BLaER1 treated with 17β-estradiol and CSF1 and Interleukin-3, amounts not matched to agents 10 nM and 100 nM (cell line): ENCODE data around the gene PDIA5.
A peak's percentile ranks its signal among the peaks of the same experiment; 100 is the strongest.

Experiments
- H3K27ac ChIP-seq, 11 experiments: shearing (Covaris generic); formaldehyde crosslinking; 2 replicates each; pipeline ENCODE4 v1.8.1; 2022
- H3K27me3 ChIP-seq, 11 experiments: shearing (Covaris generic); formaldehyde crosslinking; 2 replicates each; pipeline ENCODE4 v1.8.1; 2022
- H3K36me3 ChIP-seq, 11 experiments: shearing (Covaris generic); formaldehyde crosslinking; 2 replicates each; pipeline ENCODE4 v1.8.1; 2022
- H3K4me1 ChIP-seq, 10 experiments: shearing (Covaris generic); formaldehyde crosslinking; 2 replicates each; pipeline ENCODE4 v1.8.1; 2022
- H3K4me2 ChIP-seq, 11 experiments: shearing (Covaris generic); formaldehyde crosslinking; 2 replicates each; pipeline ENCODE4 v1.8.1; 2022
- H3K4me3 ChIP-seq, 10 experiments: shearing (Covaris generic); formaldehyde crosslinking; 2 replicates each; pipeline ENCODE4 v1.8.1; 2022
- H3K9ac ChIP-seq, 11 experiments: shearing (Covaris generic); formaldehyde crosslinking; 2 replicates each; pipeline ENCODE4 v1.8.1; 2022
- H3K9me3 ChIP-seq, 11 experiments: shearing (Covaris generic); formaldehyde crosslinking; replicated peaks in 1 of 11; 2 replicates each; pipeline ENCODE4 v1.8.1; 2022
- H4K20me1 ChIP-seq, 11 experiments: shearing (Covaris generic); formaldehyde crosslinking; 2 replicates each; pipeline ENCODE4 v1.8.1; 2022
- Cebpa-rat ChIP-seq, 11 experiments: shearing (Covaris generic); IDR thresholded peaks; 2 replicates each; pipeline ENCODE4 v1.8.1; 2022

Gene PDIA5

GRCh38 chr3:123169492-123169929 lies 102.7 kb downstream of the PDIA5 start:
- Histone ChIP-seq H3K4me2 (no peak overlapping the region), H4K20me1 (no peaks in the 10 kb centered on the region), H3K27ac (no peak overlapping the region), H3K9ac (no peak overlapping the region), H3K9me3 (peaks cover 9 to 24% (median 16%) of the 10 kb centered on the region in 11 experiments; a peak in 16 of 22 replicates), H3K27me3 (no peaks in the 10 kb centered on the region), H3K4me1 (no peaks in the 10 kb centered on the region), H3K4me3 (no peak overlapping the region), H3K36me3 (peaks cover 0 to 12% (median 2%) of the 10 kb centered on the region in 11 experiments; a peak in 10 of 22 replicates)
- no peak for TF ChIP-seq Cebpa-rat (IDR thresholded peaks at IDR 0.05)

GRCh38 chr3:123169930-123170329 lies 103.1 kb downstream of the PDIA5 start:
- H3K27ac ChIP-seq, result no peak overlapping the region
- TF ChIP-seq Cebpa-rat (IDR thresholded peaks at IDR 0.05), result no peak
- H3K36me3 ChIP-seq, result peaks cover 0 to 8% (median 0%) of the 10 kb centered on the region in 11 experiments; a peak in 4 of 22 replicates
- no peaks in the 10 kb centered on the region for H4K20me1 ChIP-seq
- no peak overlapping the region for H3K4me3 ChIP-seq
- H3K27me3 ChIP-seq, result no peaks in the 10 kb centered on the region
- H3K9me3 ChIP-seq, result peaks cover 6 to 20% (median 13%) of the 10 kb centered on the region in 11 experiments; a peak in 16 of 22 replicates
- H3K9ac ChIP-seq, result no peak overlapping the region
- no peak overlapping the region for H3K4me2 ChIP-seq
- no peaks in the 10 kb centered on the region for H3K4me1 ChIP-seq

- no peaks in the 10 kb centered on the region for H3K27me3 ChIP-seq
These were observed 114.0 kb downstream of the PDIA5 start for GRCh38 chr3:123180791-123181190.

GRCh38 chr3:123186695-123187094 lies 119.9 kb downstream of the PDIA5 start:
- TF ChIP-seq Cebpa-rat (IDR thresholded peaks at IDR 0.05), result no peak
- Histone ChIP-seq H3K4me3 (no peak overlapping the region), H3K9ac (no peak overlapping the region), H3K36me3 (no peaks in the 10 kb centered on the region), H3K4me1 (no peaks in the 10 kb centered on the region), H3K4me2 (no peak overlapping the region), H3K27me3 (no peaks in the 10 kb centered on the region), H3K27ac (no peak overlapping the region), H3K9me3 (peaks cover 0 to 8% (median 0%) of the 10 kb centered on the region in 11 experiments; a peak in 2 of 22 replicates), H4K20me1 (no peaks in the 10 kb centered on the region)

More at GRCh38 chr3:123180791-123181190, 114.0 kb downstream of the PDIA5 start:
- TF ChIP-seq Cebpa-rat (IDR thresholded peaks at IDR 0.05), result no peak
- Histone ChIP-seq H3K27ac (no peak overlapping the region), H3K4me3 (no peak overlapping the region), H3K9me3 (peaks cover 0 to 8% (median 0%) of the 10 kb centered on the region in 11 experiments; a peak in 2 of 22 replicates), H3K4me1 (no peaks in the 10 kb centered on the region), H3K4me2 (no peak overlapping the region), H3K9ac (no peak overlapping the region), H3K36me3 (no peaks in the 10 kb centered on the region), H4K20me1 (no peaks in the 10 kb centered on the region)

- no peak overlapping the region for H3K4me2 ChIP-seq
- no peaks in the 10 kb centered on the region for H3K4me1 ChIP-seq
- no peak overlapping the region for H3K4me3 ChIP-seq
- H3K27me3 ChIP-seq, result no peaks in the 10 kb centered on the region
- no peak overlapping the region for H3K9ac ChIP-seq
- H3K27ac ChIP-seq, result no peak overlapping the region
- H3K9me3 ChIP-seq, result no peaks in the 10 kb centered on the region
- H3K36me3 ChIP-seq, result no peaks in the 10 kb centered on the region
- H4K20me1 ChIP-seq, result no peaks in the 10 kb centered on the region
- peak in 5 of 11 experiments; percentile 18 to 79 (median 29); a peak in 5 of 22 replicates for TF ChIP-seq Cebpa-rat (IDR thresholded peaks at IDR 0.05)
These were observed 121.2 kb downstream of the PDIA5 start for GRCh38 chr3:123188058-123188457.

GRCh38 chr3:123193448-123194101 lies 126.8 kb downstream of the PDIA5 start:
- no peaks in the 10 kb centered on the region for H3K4me1 ChIP-seq
- H3K4me3 ChIP-seq, result no peak overlapping the region
- H3K9me3 ChIP-seq, result peaks cover 5 to 18% (median 14%) of the 10 kb centered on the region in 11 experiments; a peak in 20 of 22 replicates
- no peaks in the 10 kb centered on the region for H4K20me1 ChIP-seq
- no peaks in the 10 kb centered on the region for H3K36me3 ChIP-seq
- H3K27me3 ChIP-seq, result no peaks in the 10 kb centered on the region
- no peak overlapping the region for H3K4me2 ChIP-seq
- TF ChIP-seq Cebpa-rat (IDR thresholded peaks at IDR 0.05), result no peak
- no peak overlapping the region for H3K9ac ChIP-seq
- no peak overlapping the region for H3K27ac ChIP-seq

GRCh38 chr3:123194552-123194951 lies 127.7 kb downstream of the PDIA5 start:
- Histone ChIP-seq H3K27me3 (no peaks in the 10 kb centered on the region), H3K9ac (no peak overlapping the region), H3K4me1 (no peaks in the 10 kb centered on the region), H3K4me3 (no peak overlapping the region), H3K9me3 (peaks cover 7 to 25% (median 22%) of the 10 kb centered on the region in 11 experiments; a peak in 20 of 22 replicates), H4K20me1 (no peaks in the 10 kb centered on the region), H3K27ac (no peak overlapping the region), H3K36me3 (no peaks in the 10 kb centered on the region), H3K4me2 (no peak overlapping the region)
- TF ChIP-seq Cebpa-rat (IDR thresholded peaks at IDR 0.05), result no peak

GRCh38 chr3:123198372-123198771 lies 131.5 kb downstream of the PDIA5 start:
- peaks cover 12 to 18% (median 17%) of the 10 kb centered on the region in 10 experiments for H3K4me1 ChIP-seq
- H3K36me3 ChIP-seq, result no peaks in the 10 kb centered on the region
- no peak overlapping the region for H3K27ac ChIP-seq
- peaks cover 7 to 26% (median 23%) of the 10 kb centered on the region in 11 experiments; a peak in 20 of 22 replicates for H3K9me3 ChIP-seq
- H3K27me3 ChIP-seq, result no peaks in the 10 kb centered on the region
- H3K9ac ChIP-seq, result no peak overlapping the region
- no peak for TF ChIP-seq Cebpa-rat (IDR thresholded peaks at IDR 0.05)
- H4K20me1 ChIP-seq, result no peaks in the 10 kb centered on the region; a peak in 2 of 22 replicates
- H3K4me3 ChIP-seq, result no peak overlapping the region
- H3K4me2 ChIP-seq, result no peak overlapping the region

GRCh38 chr3:123201223-123201556 lies 134.4 kb downstream of the PDIA5 start:
- peaks cover 7 to 26% (median 23%) of the 10 kb centered on the region in 11 experiments; a peak in 20 of 22 replicates for H3K9me3 ChIP-seq
- 0 out of 22 replicates have a peak, but pooled peaks cover 0 to 5% (median 0%) of the 10 kb centered on the region in 11 experiments for H3K36me3 ChIP-seq
- peaks cover 0 to 6% (median 0%) of the 10 kb centered on the region in 11 experiments; a peak in 4 of 22 replicates for H4K20me1 ChIP-seq
- peak overlapping the region; percentile 81 to 98 (median 92) for H3K4me3 ChIP-seq
- peak overlapping the region; percentile 77 to 90 (median 86) for H3K9ac ChIP-seq
- H3K27me3 ChIP-seq, result no peaks in the 10 kb centered on the region
- H3K27ac ChIP-seq, result peak overlapping the region in 10 of 11 experiments; percentile 65 to 81 (median 74); a peak in 21 of 22 replicates
- no peak for TF ChIP-seq Cebpa-rat (IDR thresholded peaks at IDR 0.05)
- peak overlapping the region; percentile 73 to 96 (median 94) for H3K4me2 ChIP-seq
- H3K4me1 ChIP-seq, result peaks cover 12 to 19% (median 17%) of the 10 kb centered on the region in 10 experiments
